ENCODE measurements around the gene RFC5.
"Not testable (repeated sequence)": the region's sequence is repeated elsewhere in the genome, so short reads cannot be mapped to it uniquely, and the experiment has no call there.

RFC5 gene

GRCh38 chr12:117985182-117985581 is 31.3 kb upstream of the RFC5 start:
- Mint-ChIP-seq H3K4me1 (no peaks in the 10 kb centered on the region), H3K27ac (no peak overlapping the region), H3K9me3 (peaks cover 2% of the 10 kb centered on the region), H3K27me3 (ENCODE audit: low read depth) (no peaks in the 10 kb centered on the region), H3K36me3 (ENCODE audit: low read depth) (no peaks in the 10 kb centered on the region), H3K4me3 (no peak overlapping the region)
- TF ChIP-seq CTCF (IDR thresholded peaks at IDR 0.05; ENCODE audit: unreplicated experiment in 3 of 3) = no peak

DNA sequence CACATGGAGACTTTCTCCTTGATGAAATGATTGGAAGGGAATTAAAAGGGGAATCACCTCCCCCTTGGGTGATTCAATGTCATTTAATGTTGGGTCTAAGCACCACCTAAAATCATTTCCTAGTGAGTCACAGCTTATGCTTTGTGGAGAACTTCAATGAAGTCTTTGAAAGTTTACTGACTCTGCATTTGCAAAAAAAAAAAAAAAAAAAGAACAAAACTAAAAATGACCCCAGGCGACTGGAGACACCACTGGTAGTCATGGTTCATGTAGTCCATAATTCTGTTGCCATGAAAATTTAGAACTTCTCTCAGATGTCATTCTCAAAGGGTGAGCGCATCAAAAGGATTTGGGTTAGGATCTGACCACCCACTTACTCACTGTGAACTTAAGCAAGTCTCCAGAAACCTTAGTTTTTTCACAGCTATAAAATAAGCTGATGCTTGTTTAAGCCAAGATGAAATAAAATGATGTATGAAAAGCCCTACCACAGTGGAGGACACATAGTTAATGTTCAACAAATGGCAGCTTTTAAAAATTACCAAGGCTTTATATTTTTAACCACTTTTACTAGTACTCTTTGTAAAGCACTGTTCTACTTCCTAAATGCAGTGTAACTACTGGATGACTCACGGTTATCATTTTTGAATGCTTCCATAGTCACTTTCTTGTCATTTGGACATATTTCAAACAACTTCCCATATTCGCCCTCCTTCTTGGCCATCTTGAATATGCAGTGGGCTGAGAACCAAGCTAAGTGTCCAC is 29.6 kb upstream of the RFC5 start:
- no peak overlapping the region for H3K4me3 Mint-ChIP-seq
- H3K4me1 Mint-ChIP-seq = no peaks in the 10 kb centered on the region
- H3K27ac Mint-ChIP-seq = no peak overlapping the region
- H3K27me3 Mint-ChIP-seq (ENCODE audit: low read depth) = no peaks in the 10 kb centered on the region
- no peaks in the 10 kb centered on the region for H3K36me3 Mint-ChIP-seq (ENCODE audit: low read depth)
- peaks cover 2% of the 10 kb centered on the region for H3K9me3 Mint-ChIP-seq
- TF ChIP-seq CTCF (IDR thresholded peaks at IDR 0.05; ENCODE audit: unreplicated experiment in 3 of 3) = no peak

DNA sequence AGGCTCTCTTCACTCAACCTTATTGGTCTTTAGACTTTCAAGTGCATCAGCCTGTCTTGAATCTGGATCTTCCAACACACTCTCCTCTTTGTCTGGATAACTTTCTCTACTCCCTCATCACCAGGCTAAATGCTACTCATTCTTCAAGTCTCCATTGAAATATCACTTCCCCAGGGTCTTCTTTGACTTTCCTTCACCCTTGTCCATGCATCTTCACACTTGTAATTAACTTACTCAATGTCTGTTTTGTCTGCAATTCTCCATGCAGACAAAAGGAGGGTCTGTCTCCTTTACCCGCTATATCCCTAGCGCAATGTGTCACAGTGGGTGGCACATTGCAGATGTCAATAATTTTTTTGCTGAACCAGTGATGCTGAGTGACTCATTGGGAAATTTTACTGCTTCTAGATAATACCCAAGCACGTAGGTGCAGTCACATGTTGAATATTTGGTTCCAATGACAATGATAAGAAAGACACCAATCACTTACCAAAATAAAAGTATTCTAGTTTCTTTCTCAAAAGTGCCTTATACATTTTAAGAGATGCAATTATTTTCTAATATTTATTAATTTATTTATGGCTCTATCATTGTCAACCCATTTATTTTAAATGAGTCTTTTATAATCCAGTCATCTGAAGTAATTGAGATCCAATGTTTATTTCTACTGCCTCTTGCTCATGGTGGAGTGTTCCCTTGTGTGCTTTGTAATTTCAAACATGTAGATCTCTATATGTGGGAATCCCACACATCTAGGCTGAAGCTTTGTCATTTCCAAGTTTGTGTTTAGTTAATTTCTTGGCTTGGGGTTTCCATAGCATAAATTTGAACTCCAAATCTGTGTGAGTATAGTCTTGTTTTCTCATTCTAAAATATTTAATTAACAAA is 21.7 kb upstream of the RFC5 start:
- peaks cover 7% of the 10 kb centered on the region for H3K27me3 Mint-ChIP-seq (ENCODE audit: low read depth)
- H3K36me3 Mint-ChIP-seq (ENCODE audit: low read depth) = no peaks in the 10 kb centered on the region
- no peaks in the 10 kb centered on the region for H3K4me1 Mint-ChIP-seq
- H3K27ac Mint-ChIP-seq = no peak overlapping the region
- no peaks in the 10 kb centered on the region for H3K9me3 Mint-ChIP-seq
- H3K4me3 Mint-ChIP-seq = no peak overlapping the region
- TF ChIP-seq CTCF (IDR thresholded peaks at IDR 0.05; ENCODE audit: unreplicated experiment in 3 of 3) = no peak

GRCh38 chr12:117998719-117999118 is 17.8 kb upstream of the RFC5 start:
- TF ChIP-seq CTCF (IDR thresholded peaks at IDR 0.05; ENCODE audit: unreplicated experiment in 3 of 3) = no peak
- Mint-ChIP-seq H3K9me3 (no peaks in the 10 kb centered on the region), H3K4me1 (no peaks in the 10 kb centered on the region), H3K4me3 (no peak overlapping the region), H3K36me3 (ENCODE audit: low read depth) (no peaks in the 10 kb centered on the region), H3K27ac (no peak overlapping the region), H3K27me3 (ENCODE audit: low read depth) (peaks cover 4% of the 10 kb centered on the region)

- not testable (repeated sequence) for H3K9me3 Mint-ChIP-seq; H3K36me3 Mint-ChIP-seq (ENCODE audit: low read depth); H3K4me1 Mint-ChIP-seq; H3K4me3 Mint-ChIP-seq; H3K27ac Mint-ChIP-seq; H3K27me3 Mint-ChIP-seq (ENCODE audit: low read depth)
These were observed 16.7 kb upstream of the RFC5 start for GRCh38 chr12:117999806-118000205.

DNA sequence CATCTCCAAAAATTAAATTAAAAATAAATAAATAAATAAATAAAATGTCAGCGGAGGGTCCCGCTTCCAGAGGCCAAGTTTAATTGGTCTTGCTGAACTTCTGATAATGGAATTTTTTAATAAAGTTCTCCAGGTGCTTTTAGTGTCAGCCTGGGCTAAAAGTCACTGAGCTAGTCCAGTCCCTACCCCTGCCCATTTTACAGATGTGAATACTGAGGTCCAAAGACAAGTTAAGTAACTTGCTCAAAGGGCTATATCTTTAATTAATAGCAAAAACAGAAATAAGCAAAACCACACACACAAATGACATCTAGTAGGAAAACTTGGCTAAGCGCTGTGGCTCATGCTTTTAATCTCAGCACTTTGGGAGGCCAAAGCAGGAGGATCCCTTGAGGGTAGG is 5.6 kb upstream of the RFC5 start:
- peaks cover under 1% of the 10 kb centered on the region for H3K4me1 Mint-ChIP-seq
- H3K36me3 Mint-ChIP-seq (ENCODE audit: low read depth) = no peaks in the 10 kb centered on the region
- H3K9me3 Mint-ChIP-seq = no peaks in the 10 kb centered on the region
- no peak overlapping the region for H3K27ac Mint-ChIP-seq
- no peaks in the 10 kb centered on the region for H3K27me3 Mint-ChIP-seq (ENCODE audit: low read depth)
- no peak overlapping the region for H3K4me3 Mint-ChIP-seq
- TF ChIP-seq CTCF (IDR thresholded peaks at IDR 0.05; ENCODE audit: unreplicated experiment in 3 of 3) = no peak

Measured in nephron (organoid).